HCT116 (cell line): Measurements from ENCODE around the gene TRPC4. TPM values are rescaled to one million over a fixed set of nuclear protein-coding genes. Genes with fewer than 3 reads are reported as not detected.

ENCODE experiments used
- ATAC-seq: fragments of 200-7000 bp; cut with Tn5 transposase; 2 replicates; pipeline ENCODE4 v1.9.1; 2020; ENCODE audit warnings: mild to moderate bottlenecking, moderate library complexity
- BruUV-seq: library from RNA; stranded (reverse); fragments of 400-500 nt; replicated peaks from 2 replicates; lab custom pipeline; 2021; lab: Mats Ljungman, UMichigan
- CTCF ChIA-PET: fragments of 300-600 bp; sonication (Branson Sonifier 250); formaldehyde crosslinking; loops from one replicate; lab custom pipeline; 2021; ENCODE audit warnings: antibody characterized with exemption; lab: Charles Lee
- POLR2A ChIA-PET: fragments of 300-600, 350-600 bp; sonication (Branson Sonifier 250); formaldehyde crosslinking; loops from one replicate; lab custom pipeline; 2021; ENCODE audit warnings: antibody characterized with exemption; lab: Charles Lee
- RAD21 ChIA-PET, 2 experiments: fragments of 300-600 bp; sonication (Branson Sonifier 250); formaldehyde crosslinking; loops; one replicate each; lab custom pipeline; 2023; ENCODE audit warnings: low total read pairs in 2 of 2; ENCODE audit not compliant: uncharacterized antibody in 2 of 2, unreplicated experiment in 2 of 2, low non-redundant PET in 1 of 2; lab: Charles Lee
- DNase-seq: peaks from one replicate; pipeline ENCODE4 v3.0.0-alpha.2; 2010; ENCODE audit warnings: low read depth, low spot score
- H2AFZ ChIP-seq: fragments of 200-600 bp; shearing (Covaris generic), sonication (generic); 2 replicates; pipeline ENCODE4 v1.6.1; 2017; ENCODE audit warnings: low read depth, mixed run types, mixed read lengths, antibody characterized with exemption, low read length; ENCODE audit not compliant: poor library complexity, severe bottlenecking
- H3K27ac ChIP-seq: 2 replicates; pipeline ENCODE4 v1.5.1; 2012; ENCODE audit warnings: low read depth, low read length
- H3K27me3 ChIP-seq: fragments of 200-600 bp; sonication (generic); 2 replicates; pipeline ENCODE4 v1.6.1; 2016; ENCODE audit warnings: mixed run types, low read length, mixed read lengths; ENCODE audit not compliant: insufficient read depth
- H3K36me3 ChIP-seq, 2 experiments: fragments of 200-500 bp in 1 of 2; fragments of 200-600 bp in 1 of 2; sonication (Bioruptor generic) in 1 of 2; sonication (generic) in 1 of 2; 2 replicates each; pipeline versions ENCODE4 v1.5.1 to v1.6.1; 2014 to 2016; ENCODE audit warnings: low read length in 2 of 2, inconsistent platforms in 1 of 2, mixed read lengths in 1 of 2, mixed run types in 1 of 2; ENCODE audit not compliant: insufficient read depth in 2 of 2, control insufficient read depth in 1 of 2
- H3K4me1 ChIP-seq, 2 experiments: fragments of 200-600 bp in 1 of 2; sonication (generic) in 1 of 2; 2 replicates each; pipeline versions ENCODE4 v1.5.1 to v1.6.1; 2012 to 2017; ENCODE audit warnings: low read length in 2 of 2, inconsistent platforms in 1 of 2, mild to moderate bottlenecking in 1 of 2, mixed read lengths in 1 of 2, mixed run types in 1 of 2, moderate library complexity in 1 of 2; ENCODE audit not compliant: insufficient read depth in 2 of 2, control insufficient read depth in 1 of 2
- H3K4me2 ChIP-seq: fragments of 200-600 bp; sonication (generic); 2 replicates; pipeline ENCODE4 v1.6.1; 2017; ENCODE audit warnings: mixed run types, low read length, mixed read lengths
- H3K4me3 ChIP-seq, 2 experiments: fragments of 200-600 bp in 1 of 2; sonication (generic) in 1 of 2; replicated peaks in 1 of 2; 2 replicates each; pipeline ENCODE4 v1.5.1; 2011 to 2016; ENCODE audit warnings: low read length in 2 of 2, control low read depth in 1 of 2, low read depth in 1 of 2, mild to moderate bottlenecking in 1 of 2, mixed read lengths in 1 of 2, mixed run types in 1 of 2
- H3K79me2 ChIP-seq: fragments of 200-600 bp; sonication (generic); 2 replicates; pipeline ENCODE4 v1.6.1; 2017; ENCODE audit warnings: mild to moderate bottlenecking, mixed run types, low read length, moderate library complexity, mixed read lengths; ENCODE audit not compliant: insufficient read depth
- H3K9ac ChIP-seq: fragments of 200-600 bp; sonication (generic); 2 replicates; pipeline ENCODE4 v1.6.1; 2016; ENCODE audit warnings: low read length, mixed read lengths
- H3K9me2 ChIP-seq: fragments of 200-600 bp; sonication (generic), shearing (Covaris generic); 2 replicates; pipeline ENCODE4 v1.6.1; 2017; ENCODE audit warnings: mixed run types, mild to moderate bottlenecking, moderate library complexity; ENCODE audit not compliant: insufficient read depth
- H3K9me3 ChIP-seq, 2 experiments: fragments of 200-500 bp in 1 of 2; fragments of 200-600 bp in 1 of 2; sonication (Bioruptor generic) in 1 of 2; sonication (generic) in 1 of 2; 2 replicates each; pipeline ENCODE4 v1.6.1; 2014 to 2017; ENCODE audit warnings: low read length in 2 of 2, mixed read lengths in 2 of 2, inconsistent platforms in 1 of 2, low read depth in 1 of 2, mild to moderate bottlenecking in 1 of 2, mixed run types in 1 of 2, moderate library complexity in 1 of 2; ENCODE audit not compliant: control insufficient read depth in 1 of 2, insufficient read depth in 1 of 2
- H4K20me1 ChIP-seq: fragments of 200-600 bp; sonication (generic), shearing (Covaris generic); 2 replicates; pipeline ENCODE4 v1.6.1; 2017; ENCODE audit warnings: mixed run types, mild to moderate bottlenecking, moderate library complexity; ENCODE audit not compliant: insufficient read depth
- CBX3 ChIP-seq: IDR thresholded peaks from 2 replicates; pipeline ENCODE4 v1.6.1; 2012; ENCODE audit warnings: low read depth
- EGR1 ChIP-seq: IDR thresholded peaks from 2 replicates; pipeline ENCODE4 v1.6.1; 2012; ENCODE audit warnings: low read depth
- ELF1 ChIP-seq: IDR thresholded peaks from 2 replicates; pipeline ENCODE4 v1.6.1; 2012; ENCODE audit warnings: low read depth, borderline replicate concordance
- EZH2 ChIP-seq: fragments of 200-600 bp; sonication (generic); IDR thresholded peaks from 2 replicates; pipeline ENCODE4 v1.6.1; 2017; ENCODE audit warnings: antibody characterized with exemption, mixed run types
- EZH2phosphoT487 ChIP-seq: fragments of 200-600 bp; IDR thresholded peaks from 2 replicates; pipeline ENCODE4 v1.6.1; 2018; ENCODE audit warnings: antibody characterized with exemption, borderline replicate concordance
- FOSL1 ChIP-seq: IDR thresholded peaks from 2 replicates; pipeline ENCODE4 v1.6.1; 2012; ENCODE audit warnings: low read depth
- POLR2A ChIP-seq: IDR thresholded peaks from 2 replicates; pipeline ENCODE4 v1.7.0; 2011; ENCODE audit warnings: borderline replicate concordance; ENCODE audit not compliant: insufficient read depth, insufficient read length; ENCODE audit errors: extremely low read depth
- POLR2AphosphoS5 ChIP-seq: IDR thresholded peaks from 2 replicates; pipeline ENCODE4 v1.6.1; 2011; ENCODE audit warnings: mild to moderate bottlenecking, low read depth, low read length, moderate library complexity
- RAD21 ChIP-seq: IDR thresholded peaks from 2 replicates; pipeline ENCODE4 v1.6.1; 2012; ENCODE audit warnings: low read depth, mild to moderate bottlenecking
- SIN3A ChIP-seq: IDR thresholded peaks from 2 replicates; pipeline ENCODE4 v1.6.1; 2012; ENCODE audit warnings: low read depth
- SP1 ChIP-seq: IDR thresholded peaks from 2 replicates; pipeline ENCODE4 v1.6.1; 2012; ENCODE audit warnings: low read depth
- YY1 ChIP-seq: IDR thresholded peaks from 2 replicates; pipeline ENCODE4 v1.6.1; 2011; ENCODE audit warnings: low read length, low read depth, moderate library complexity, mild to moderate bottlenecking; ENCODE audit not compliant: insufficient replicate concordance; ENCODE audit errors: extremely low read depth
- ZFX ChIP-seq: fragments of 450-650 bp; IDR thresholded peaks from 2 replicates; pipeline ENCODE4 v1.6.1; 2017
- ZNF274 ChIP-seq: fragments of 200-500 bp; sonication (Bioruptor generic); IDR thresholded peaks from 2 replicates; pipeline ENCODE4 v1.6.1; 2014; ENCODE audit warnings: mild to moderate bottlenecking, low read depth, low read length, inconsistent platforms
- intact Hi-C: fragments of 100-400 bp; cut with micrococcal nuclease; formaldehyde crosslinking; loops from 2 replicates; pipeline ENCODE4 v1.10.0; 2022
- total RNA-seq: library from RNA; stranded (reverse); gene quantifications from one replicate; pipeline ENCODE4 v1.2.1, GENCODE V29; 2021; ENCODE audit not compliant: unreplicated experiment
- TF ChIP-seq, protein P1 (sequence below): IDR thresholded peaks from 2 replicates; pipeline ENCODE4 v1.6.1; 2012
- TF ChIP-seq, protein P2 (sequence below): IDR thresholded peaks from 2 replicates; pipeline ENCODE4 v1.6.1; 2011; ENCODE audit warnings: mild to moderate bottlenecking, low read length, moderate library complexity; ENCODE audit not compliant: insufficient replicate concordance; ENCODE audit errors: extremely low read depth
- TF ChIP-seq, protein P3 (sequence below): IDR thresholded peaks from 2 replicates; pipeline ENCODE4 v1.6.1; 2012; ENCODE audit warnings: low read depth

The TRPC4 gene
- total RNA-seq, 1 experiment from 2014 or later: not detected

DNA sequence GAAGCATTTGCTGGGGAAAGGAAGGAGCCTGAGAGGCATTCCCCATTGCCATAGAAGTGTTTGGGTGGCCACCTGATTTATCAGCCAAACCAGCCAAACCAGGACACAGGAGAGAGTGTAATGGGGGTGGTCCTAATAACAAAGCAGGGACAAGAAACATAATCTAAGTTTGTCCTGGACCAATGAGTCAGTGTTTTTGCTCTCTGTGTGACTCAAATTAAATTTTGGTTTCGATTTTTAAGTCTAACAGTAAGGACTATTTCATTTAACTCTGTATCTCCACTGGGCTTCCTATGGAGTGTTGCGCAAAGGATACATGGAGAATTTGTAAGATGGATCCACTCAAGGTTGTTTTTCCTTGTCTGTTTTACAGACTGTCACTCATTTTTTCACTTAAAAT lies 19.5 kb upstream of the TRPC4 start:
- H3K36me3 ChIP-seq: no peaks in the 10 kb centered on the region
- no peak overlapping the region for H2AFZ ChIP-seq
- H3K79me2 ChIP-seq: no peaks in the 10 kb centered on the region
- H3K9me3 ChIP-seq: peaks cover 29 to 35% of the 10 kb centered on the region in 2 experiments; a peak in 2 of 4 replicates
- no peak overlapping the region for H3K4me2 ChIP-seq
- H4K20me1 ChIP-seq: no peaks in the 10 kb centered on the region
- no peaks in the 10 kb centered on the region for H3K27me3 ChIP-seq
- RAD21 ChIA-PET: no interaction called here
- no peak for DNase-seq
- H3K4me3 ChIP-seq: no peak overlapping the region
- POLR2A ChIA-PET: no interaction called here
- intact Hi-C loops: no loop called here
- H3K27ac ChIP-seq: no peak overlapping the region
- H3K9me2 ChIP-seq: no peaks in the 10 kb centered on the region
- no TSS peak for BruUV-seq
- no peak for TF ChIP-seq EGR1
- no peak for TF ChIP-seq POLR2A
- TF ChIP-seq ELF1: no peak
- TF ChIP-seq, protein P1, sequence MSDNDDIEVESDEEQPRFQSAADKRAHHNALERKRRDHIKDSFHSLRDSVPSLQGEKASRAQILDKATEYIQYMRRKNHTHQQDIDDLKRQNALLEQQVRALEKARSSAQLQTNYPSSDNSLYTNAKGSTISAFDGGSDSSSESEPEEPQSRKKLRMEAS: no peak
- no peak for TF ChIP-seq ZNF274
- no peak for TF ChIP-seq EZH2
- TF ChIP-seq SP1: no peak
- TF ChIP-seq, protein P2, sequence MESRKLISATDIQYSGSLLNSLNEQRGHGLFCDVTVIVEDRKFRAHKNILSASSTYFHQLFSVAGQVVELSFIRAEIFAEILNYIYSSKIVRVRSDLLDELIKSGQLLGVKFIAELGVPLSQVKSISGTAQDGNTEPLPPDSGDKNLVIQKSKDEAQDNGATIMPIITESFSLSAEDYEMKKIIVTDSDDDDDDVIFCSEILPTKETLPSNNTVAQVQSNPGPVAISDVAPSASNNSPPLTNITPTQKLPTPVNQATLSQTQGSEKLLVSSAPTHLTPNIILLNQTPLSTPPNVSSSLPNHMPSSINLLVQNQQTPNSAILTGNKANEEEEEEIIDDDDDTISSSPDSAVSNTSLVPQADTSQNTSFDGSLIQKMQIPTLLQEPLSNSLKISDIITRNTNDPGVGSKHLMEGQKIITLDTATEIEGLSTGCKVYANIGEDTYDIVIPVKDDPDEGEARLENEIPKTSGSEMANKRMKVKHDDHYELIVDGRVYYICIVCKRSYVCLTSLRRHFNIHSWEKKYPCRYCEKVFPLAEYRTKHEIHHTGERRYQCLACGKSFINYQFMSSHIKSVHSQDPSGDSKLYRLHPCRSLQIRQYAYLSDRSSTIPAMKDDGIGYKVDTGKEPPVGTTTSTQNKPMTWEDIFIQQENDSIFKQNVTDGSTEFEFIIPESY: no peak
- no peak for TF ChIP-seq EZH2phosphoT487
- no peak for TF ChIP-seq POLR2AphosphoS5
- no peak for TF ChIP-seq RAD21
- no peak for TF ChIP-seq CBX3
- TF ChIP-seq YY1: no peak
- TF ChIP-seq, protein P3, sequence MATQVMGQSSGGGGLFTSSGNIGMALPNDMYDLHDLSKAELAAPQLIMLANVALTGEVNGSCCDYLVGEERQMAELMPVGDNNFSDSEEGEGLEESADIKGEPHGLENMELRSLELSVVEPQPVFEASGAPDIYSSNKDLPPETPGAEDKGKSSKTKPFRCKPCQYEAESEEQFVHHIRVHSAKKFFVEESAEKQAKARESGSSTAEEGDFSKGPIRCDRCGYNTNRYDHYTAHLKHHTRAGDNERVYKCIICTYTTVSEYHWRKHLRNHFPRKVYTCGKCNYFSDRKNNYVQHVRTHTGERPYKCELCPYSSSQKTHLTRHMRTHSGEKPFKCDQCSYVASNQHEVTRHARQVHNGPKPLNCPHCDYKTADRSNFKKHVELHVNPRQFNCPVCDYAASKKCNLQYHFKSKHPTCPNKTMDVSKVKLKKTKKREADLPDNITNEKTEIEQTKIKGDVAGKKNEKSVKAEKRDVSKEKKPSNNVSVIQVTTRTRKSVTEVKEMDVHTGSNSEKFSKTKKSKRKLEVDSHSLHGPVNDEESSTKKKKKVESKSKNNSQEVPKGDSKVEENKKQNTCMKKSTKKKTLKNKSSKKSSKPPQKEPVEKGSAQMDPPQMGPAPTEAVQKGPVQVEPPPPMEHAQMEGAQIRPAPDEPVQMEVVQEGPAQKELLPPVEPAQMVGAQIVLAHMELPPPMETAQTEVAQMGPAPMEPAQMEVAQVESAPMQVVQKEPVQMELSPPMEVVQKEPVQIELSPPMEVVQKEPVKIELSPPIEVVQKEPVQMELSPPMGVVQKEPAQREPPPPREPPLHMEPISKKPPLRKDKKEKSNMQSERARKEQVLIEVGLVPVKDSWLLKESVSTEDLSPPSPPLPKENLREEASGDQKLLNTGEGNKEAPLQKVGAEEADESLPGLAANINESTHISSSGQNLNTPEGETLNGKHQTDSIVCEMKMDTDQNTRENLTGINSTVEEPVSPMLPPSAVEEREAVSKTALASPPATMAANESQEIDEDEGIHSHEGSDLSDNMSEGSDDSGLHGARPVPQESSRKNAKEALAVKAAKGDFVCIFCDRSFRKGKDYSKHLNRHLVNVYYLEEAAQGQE: no peak
- TF ChIP-seq FOSL1: no peak
- TF ChIP-seq SIN3A: no peak
- no peak for TF ChIP-seq ZFX
- TF ChIP-seq, all 23 proteins: peak for 0
- H3K9ac ChIP-seq: no peak overlapping the region
- no peaks in the 10 kb centered on the region for H3K4me1 ChIP-seq
- ATAC-seq: no peak
- CTCF ChIA-PET: no interaction called here
